ENCODE measurements around the gene ABI1.

- TF ChIP-seq CTCF (IDR thresholded peaks at IDR 0.05; ENCODE audit: borderline replicate concordance, extremely low read depth, low read length, poor library complexity, severe bottlenecking) (no peak), EZH2 (IDR thresholded peaks at IDR 0.05; ENCODE audit: borderline replicate concordance, low read depth, low read length, severe bottlenecking) (no peak)
Observed at GRCh38 chr10:26759008-26759407, 101.8 kb downstream of the ABI1 start.

Data from DND-41 (cell line).